Endodermal cell (in vitro differentiated cells): Measurements from ENCODE around the gene HRH2. TPM values are rescaled to one million over a fixed set of nuclear protein-coding genes. Genes with fewer than 3 reads are reported as not detected.

ENCODE experiments used
- DNase-seq: peaks from one replicate; pipeline ENCODE4 v3.0.0-alpha.2; 2017
- H3K27ac ChIP-seq: 2 replicates; pipeline ENCODE4 v1.5.1; 2013; ENCODE audit warnings: mild to moderate bottlenecking, low read depth, low read length, moderate library complexity
- H3K27me3 ChIP-seq: 2 replicates; pipeline ENCODE4 v1.6.1; 2013; ENCODE audit warnings: mild to moderate bottlenecking, low read length, moderate library complexity; ENCODE audit not compliant: insufficient read depth, control insufficient read depth, poor library complexity, severe bottlenecking
- H3K36me3 ChIP-seq: 2 replicates; pipeline ENCODE4 v1.7.0; 2013; ENCODE audit warnings: mild to moderate bottlenecking, low read length, moderate library complexity; ENCODE audit not compliant: control insufficient read depth, insufficient read depth
- H3K4me1 ChIP-seq: one replicate; pipeline ENCODE4 v1.7.0; 2013; ENCODE audit warnings: low read length; ENCODE audit not compliant: control insufficient read depth, insufficient read depth
- H3K4me3 ChIP-seq: 2 replicates; pipeline ENCODE4 v1.5.1; 2013; ENCODE audit warnings: mild to moderate bottlenecking, low read length, moderate library complexity
- H3K9ac ChIP-seq: 2 replicates; pipeline ENCODE4 v1.6.1; 2013; ENCODE audit warnings: mild to moderate bottlenecking, low read length, moderate library complexity; ENCODE audit not compliant: poor library complexity, severe bottlenecking; ENCODE audit errors: extremely low read depth
- H3K9me3 ChIP-seq: 2 replicates; pipeline ENCODE4 v1.6.1; 2013; ENCODE audit warnings: mild to moderate bottlenecking, low read length, moderate library complexity; ENCODE audit not compliant: control insufficient read depth
- H3K27ac Mint-ChIP-seq: 2 replicates; pipeline ENCODE4 v1.8.0; 2020; ENCODE audit warnings: mixed read lengths
- H3K27me3 Mint-ChIP-seq: 2 replicates; pipeline ENCODE4 v1.8.0; 2021; ENCODE audit warnings: mild to moderate bottlenecking, mixed read lengths; ENCODE audit not compliant: insufficient read depth
- H3K36me3 Mint-ChIP-seq: 2 replicates; pipeline ENCODE4 v1.8.0; 2020; ENCODE audit warnings: low read depth, mixed read lengths
- H3K4me1 Mint-ChIP-seq: 2 replicates; pipeline ENCODE4 v1.8.0; 2020; ENCODE audit warnings: mixed read lengths
- H3K4me3 Mint-ChIP-seq: 2 replicates; pipeline ENCODE4 v1.8.0; 2020; ENCODE audit warnings: mild to moderate bottlenecking, moderate library complexity, mixed read lengths
- H3K9me3 Mint-ChIP-seq: 2 replicates; pipeline ENCODE4 v1.8.0; 2020; ENCODE audit warnings: mild to moderate bottlenecking, mixed read lengths
- WGBS, 2 experiments: methylation state at CpG; one replicate each; pipeline versions ENCODE4 v1.1.5 to v1.1.7; 2013; ENCODE audit warnings: missing lambda C conversion rate in 2 of 2, mixed read lengths in 1 of 2; ENCODE audit not compliant: insufficient coverage in 1 of 2, insufficient read length in 1 of 2; 5-methylcytosine and 5-hydroxymethylcytosine counted together
- long read RNA-seq, 4 experiments: library from polyadenylated mRNA in 2 of 4; library from RNA in 1 of 4; library from capped mRNA in 1 of 4; stranded (forward) in 3 of 4; unstranded in 1 of 4; transcript quantifications; one replicate each; pipeline ENCODE4 v2.0.0, GENCODE V29; 2020 to 2021; ENCODE audit warnings: inconsistent platforms in 1 of 4
- polyA plus RNA-seq, 2 experiments: library from polyadenylated mRNA; stranded (reverse); fragments of 50-300 nt; gene quantifications; one replicate each; pipeline ENCODE4 v1.2.3, GENCODE V29; 2013
- total RNA-seq, 2 donors: library from RNA; stranded (reverse); fragmentation: NEBNext Ultra II Directional in 1 of 2; extraction: Animal tissue kit (Norgen Biotek cat#: 25700) in 1 of 2; gene quantifications; 2 replicates in 1 of 2; 3 replicates in 1 of 2; pipeline ENCODE4 v1.2.1, GENCODE V29; 2021
- TF ChIP-seq, protein P1 (sequence below): fragments of 200-600 bp; sonication (generic); conservative IDR thresholded peaks from 2 replicates; pipeline ENCODE4 v1.5.0; 2021; ENCODE audit warnings: antibody characterized with exemption, mild to moderate bottlenecking

The HRH2 gene, protein sequence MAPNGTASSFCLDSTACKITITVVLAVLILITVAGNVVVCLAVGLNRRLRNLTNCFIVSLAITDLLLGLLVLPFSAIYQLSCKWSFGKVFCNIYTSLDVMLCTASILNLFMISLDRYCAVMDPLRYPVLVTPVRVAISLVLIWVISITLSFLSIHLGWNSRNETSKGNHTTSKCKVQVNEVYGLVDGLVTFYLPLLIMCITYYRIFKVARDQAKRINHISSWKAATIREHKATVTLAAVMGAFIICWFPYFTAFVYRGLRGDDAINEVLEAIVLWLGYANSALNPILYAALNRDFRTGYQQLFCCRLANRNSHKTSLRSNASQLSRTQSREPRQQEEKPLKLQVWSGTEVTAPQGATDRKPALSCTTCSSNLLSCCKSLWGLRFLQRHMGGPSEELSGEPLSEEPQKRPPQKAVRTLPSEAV
- 1 to 10 TPM; 2.1 to 3.3 TPM for total RNA-seq
- polyA plus RNA-seq (2013, experiment 1 of 2) = 1.3 TPM
- polyA plus RNA-seq (2013, experiment 2 of 2) = 1.1 TPM
- long read RNA-seq, experiment 1, partial matches to known transcripts = 0 of 1 reads
- long read RNA-seq, experiment 1, other reads (novel, unspliced or antisense) = 1 of 1 reads
- long read RNA-seq, experiment 2, partial matches to known transcripts = 3 of 9 reads
- long read RNA-seq, experiment 2, other reads (novel, unspliced or antisense) = 6 of 9 reads
- long read RNA-seq, experiment 3, partial matches to known transcripts = 0 of 1 reads
- long read RNA-seq, experiment 3, other reads (novel, unspliced or antisense) = 1 of 1 reads
- long read RNA-seq, experiment 4 = 0 reads

DNA sequence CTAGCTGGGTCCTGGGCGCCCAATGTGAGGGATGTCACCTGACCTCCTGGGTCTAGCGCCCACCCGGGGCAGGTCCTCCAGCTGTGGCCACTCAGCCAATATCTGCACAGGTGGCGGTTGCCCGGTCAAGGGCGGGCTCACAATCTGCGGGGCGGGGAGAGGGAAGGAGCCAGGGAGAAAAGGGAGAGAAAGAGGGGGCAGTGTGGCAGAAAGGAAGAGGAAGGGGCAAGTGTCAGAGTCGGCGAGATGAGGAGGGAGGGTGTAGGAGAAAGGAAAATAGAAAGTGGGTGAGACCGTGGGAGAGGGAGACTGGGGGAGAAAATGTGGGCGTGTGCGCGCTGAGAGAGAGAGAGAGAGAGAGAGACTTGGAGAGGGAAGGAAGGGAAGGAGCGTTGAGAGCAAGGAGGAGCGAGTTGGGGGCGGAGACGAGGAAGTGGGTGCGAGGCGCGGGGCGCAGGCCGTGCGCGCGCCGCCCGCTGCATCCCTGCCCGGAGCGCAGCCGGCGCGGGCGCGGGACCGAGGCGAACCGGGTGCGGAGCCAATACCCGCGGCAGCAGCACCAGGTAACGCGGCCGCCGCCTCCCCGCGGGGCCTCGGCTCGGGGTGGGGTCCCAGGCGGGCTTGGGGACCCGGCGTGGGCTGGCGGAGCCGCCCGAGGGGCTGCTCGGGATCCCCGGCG, at the start of gene HRH2:
Gene HRH2 (plus strand): TSS at position 479 of the 679 bp plus-strand sequence. CDS start 25,163 bp downstream, outside the sequence.
- peaks cover 35% of the 10 kb centered on the region for H3K27me3 Mint-ChIP-seq
- H3K36me3 Mint-ChIP-seq = no peaks in the 10 kb centered on the region
- 1% methylated on average over 23 to 58 of the region's 58 CpGs for WGBS, 2 experiments
- peak within 1 kb of the TSS; percentile 80 for H3K4me3 Mint-ChIP-seq
- Histone ChIP-seq H3K4me1 (no peaks in the 10 kb centered on the region), H3K27me3 (peaks cover 31% of the 10 kb centered on the region), H3K36me3 (no peaks in the 10 kb centered on the region), H3K9me3 (no peaks in the 10 kb centered on the region), H3K27ac (no peak within 1 kb of the TSS), H3K4me3 (peak within 1 kb of the TSS; percentile 89), H3K9ac (no peak within 1 kb of the TSS)
- no peak within 1 kb of the TSS for H3K27ac Mint-ChIP-seq
- H3K9me3 Mint-ChIP-seq = no peaks in the 10 kb centered on the region
- H3K4me1 Mint-ChIP-seq = peaks cover 11% of the 10 kb centered on the region
- TF ChIP-seq, protein P1, sequence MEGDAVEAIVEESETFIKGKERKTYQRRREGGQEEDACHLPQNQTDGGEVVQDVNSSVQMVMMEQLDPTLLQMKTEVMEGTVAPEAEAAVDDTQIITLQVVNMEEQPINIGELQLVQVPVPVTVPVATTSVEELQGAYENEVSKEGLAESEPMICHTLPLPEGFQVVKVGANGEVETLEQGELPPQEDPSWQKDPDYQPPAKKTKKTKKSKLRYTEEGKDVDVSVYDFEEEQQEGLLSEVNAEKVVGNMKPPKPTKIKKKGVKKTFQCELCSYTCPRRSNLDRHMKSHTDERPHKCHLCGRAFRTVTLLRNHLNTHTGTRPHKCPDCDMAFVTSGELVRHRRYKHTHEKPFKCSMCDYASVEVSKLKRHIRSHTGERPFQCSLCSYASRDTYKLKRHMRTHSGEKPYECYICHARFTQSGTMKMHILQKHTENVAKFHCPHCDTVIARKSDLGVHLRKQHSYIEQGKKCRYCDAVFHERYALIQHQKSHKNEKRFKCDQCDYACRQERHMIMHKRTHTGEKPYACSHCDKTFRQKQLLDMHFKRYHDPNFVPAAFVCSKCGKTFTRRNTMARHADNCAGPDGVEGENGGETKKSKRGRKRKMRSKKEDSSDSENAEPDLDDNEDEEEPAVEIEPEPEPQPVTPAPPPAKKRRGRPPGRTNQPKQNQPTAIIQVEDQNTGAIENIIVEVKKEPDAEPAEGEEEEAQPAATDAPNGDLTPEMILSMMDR = no peak
- DNase-seq = peak; percentile 76

GRCh38 chr5:175609526-175609925, 48.3 kb upstream of the HRH2 start:
- no peak overlapping the region for H3K27ac Mint-ChIP-seq
- peaks cover 25% of the 10 kb centered on the region for H3K9me3 Mint-ChIP-seq
- peaks cover 4% of the 10 kb centered on the region for H3K4me1 Mint-ChIP-seq

DNA sequence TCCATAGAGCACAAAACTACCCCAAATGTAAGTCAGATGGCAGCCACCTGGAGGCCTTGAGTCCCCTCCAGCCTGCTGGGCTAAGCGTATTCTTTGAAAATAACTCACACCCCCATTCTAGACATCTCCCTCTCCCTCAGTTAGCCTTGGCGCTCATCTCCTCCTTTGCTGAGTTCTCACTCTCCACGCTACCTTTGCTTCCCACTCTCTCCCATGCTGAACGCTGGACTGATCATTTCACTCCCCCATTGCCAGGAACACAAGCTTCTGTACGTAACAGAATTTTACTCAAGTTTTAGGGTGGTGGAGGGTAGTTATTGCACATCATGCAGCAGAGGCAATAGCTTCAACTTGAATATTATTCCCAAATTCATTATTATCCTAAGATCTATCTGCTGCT, 47.5 kb upstream of the HRH2 start:
- DNase-seq = no peak
- H3K4me1 Mint-ChIP-seq = peaks cover 4% of the 10 kb centered on the region
- Histone ChIP-seq H3K36me3 (no peaks in the 10 kb centered on the region), H3K27ac (no peak overlapping the region), H3K27me3 (no peaks in the 10 kb centered on the region), H3K4me3 (no peak overlapping the region), H3K4me1 (no peaks in the 10 kb centered on the region), H3K9ac (no peak overlapping the region), H3K9me3 (peaks cover 11% of the 10 kb centered on the region)
- H3K9me3 Mint-ChIP-seq = peaks cover 17% of the 10 kb centered on the region
- no peak overlapping the region for H3K4me3 Mint-ChIP-seq
- TF ChIP-seq, protein P1 = no peak
- no peaks in the 10 kb centered on the region for H3K27me3 Mint-ChIP-seq
- peaks cover 5% of the 10 kb centered on the region for H3K36me3 Mint-ChIP-seq
- no peak overlapping the region for H3K27ac Mint-ChIP-seq
- 94 to 100% methylated on average over 1 to 5 of the region's 5 CpGs for WGBS, 2 experiments

More at GRCh38 chr5:175609526-175609925, 48.3 kb upstream of the HRH2 start:
- 88 to 91% methylated on average over 6 to 11 of the region's 11 CpGs for WGBS, 2 experiments
- TF ChIP-seq, protein P1 = no peak
- H3K4me3 ChIP-seq = no peak overlapping the region
- no peaks in the 10 kb centered on the region for H3K36me3 ChIP-seq
- H3K27me3 ChIP-seq = no peaks in the 10 kb centered on the region
- Mint-ChIP-seq H3K4me3 (no peak overlapping the region), H3K27me3 (no peaks in the 10 kb centered on the region), H3K36me3 (peaks cover 7% of the 10 kb centered on the region)
- no peak overlapping the region for H3K9ac ChIP-seq
- no peak overlapping the region for H3K27ac ChIP-seq
- no peak for DNase-seq
- H3K4me1 ChIP-seq = no peaks in the 10 kb centered on the region
- peaks cover 17% of the 10 kb centered on the region for H3K9me3 ChIP-seq
